GM21381 (cell line): Measurements from ENCODE around the gene RPRD1A.
"Not testable (repeated sequence)": the region's sequence is repeated elsewhere in the genome, so short reads cannot be mapped to it uniquely, and the experiment has no call there.

Source experiments
- ATAC-seq: cut with Tn5 transposase; IDR thresholded peaks from one replicate; pipeline ENCODE4 v1.9.1; 2021; ENCODE audit warnings: mild to moderate bottlenecking, moderate library complexity; ENCODE audit not compliant: unreplicated experiment

Gene RPRD1A, protein sequence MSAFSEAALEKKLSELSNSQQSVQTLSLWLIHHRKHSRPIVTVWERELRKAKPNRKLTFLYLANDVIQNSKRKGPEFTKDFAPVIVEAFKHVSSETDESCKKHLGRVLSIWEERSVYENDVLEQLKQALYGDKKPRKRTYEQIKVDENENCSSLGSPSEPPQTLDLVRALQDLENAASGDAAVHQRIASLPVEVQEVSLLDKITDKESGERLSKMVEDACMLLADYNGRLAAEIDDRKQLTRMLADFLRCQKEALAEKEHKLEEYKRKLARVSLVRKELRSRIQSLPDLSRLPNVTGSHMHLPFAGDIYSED

GRCh38 chr18:36067055-36067957 is at the start of gene RPRD1A:
Gene RPRD1A, minus strand, starts transcription at chr18:36067559. Its CDS starts 155 bp downstream, at chr18:36067404.
- peak; percentile 91 for ATAC-seq

- ATAC-seq: not testable (repeated sequence)
Observed at GRCh38 chr18:36116771-36117170, 49.4 kb upstream of the RPRD1A start.

GRCh38 chr18:36114738-36115137 is 47.4 kb upstream of the RPRD1A start:
- no peak for ATAC-seq

- ATAC-seq: no peak
Observed at GRCh38 chr18:36114251-36114650, 46.9 kb upstream of the RPRD1A start.

DNA sequence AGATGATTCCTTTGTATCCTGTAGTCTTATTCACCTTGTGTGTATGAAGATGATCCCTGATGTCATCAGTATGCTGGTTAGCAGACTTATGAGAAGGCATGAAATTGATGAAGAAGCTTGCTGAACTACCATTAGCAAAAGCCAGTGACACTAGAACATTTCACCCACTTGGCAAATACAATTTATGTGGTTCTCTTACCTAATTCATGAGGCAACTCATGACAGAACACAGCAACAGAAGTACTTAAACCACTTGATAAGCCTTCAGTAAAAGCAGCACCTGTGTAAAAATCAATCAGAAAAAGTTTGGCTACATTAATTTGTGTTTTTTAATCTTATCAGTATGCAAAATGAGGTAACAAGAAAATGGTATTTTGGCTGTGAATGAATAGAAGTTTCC is 44.9 kb upstream of the RPRD1A start:
- no peak for ATAC-seq

GRCh38 chr18:36109737-36110136 is 42.4 kb upstream of the RPRD1A start:
- no peak for ATAC-seq

- ATAC-seq: no peak
Observed at GRCh38 chr18:36108601-36109000, 41.2 kb upstream of the RPRD1A start.

DNA sequence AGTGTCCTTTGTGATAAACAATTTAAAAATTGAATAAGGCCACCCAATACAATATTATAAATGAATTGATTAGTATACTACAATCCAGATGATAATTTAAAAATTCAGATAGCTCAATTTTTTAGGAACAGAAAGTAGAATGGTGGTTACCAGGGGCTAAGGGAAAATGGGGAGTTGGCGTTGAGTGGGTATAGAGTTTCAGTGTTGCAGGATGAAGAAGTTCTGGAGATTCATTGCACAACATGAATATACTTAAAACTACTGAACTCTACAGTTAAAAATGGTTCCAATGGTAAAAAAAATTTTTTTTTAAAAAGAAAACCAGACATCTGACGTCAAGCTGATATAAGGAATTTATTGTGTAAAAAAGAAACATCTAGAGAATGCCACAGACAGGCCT is 40.8 kb upstream of the RPRD1A start:
- no peak for ATAC-seq

DNA sequence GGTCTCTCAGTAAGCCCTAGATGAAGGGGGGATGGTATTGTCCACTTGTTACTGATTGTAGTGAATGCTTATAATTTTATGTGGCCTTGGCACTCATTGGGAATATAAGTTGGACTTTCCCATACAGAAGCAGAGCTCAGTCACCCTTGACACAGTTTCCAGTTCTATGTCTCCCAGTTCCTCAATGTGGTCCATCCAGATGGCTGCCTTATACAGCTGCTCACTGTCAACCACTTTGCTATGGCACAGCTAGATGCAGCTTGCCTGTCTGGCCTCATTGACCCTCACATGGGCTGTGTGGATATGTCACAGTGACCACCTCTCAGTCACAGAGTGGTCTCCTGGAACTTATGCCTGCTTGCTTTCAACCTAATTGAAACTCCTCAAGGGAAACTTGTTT is 40.1 kb upstream of the RPRD1A start:
- ATAC-seq: no peak

DNA sequence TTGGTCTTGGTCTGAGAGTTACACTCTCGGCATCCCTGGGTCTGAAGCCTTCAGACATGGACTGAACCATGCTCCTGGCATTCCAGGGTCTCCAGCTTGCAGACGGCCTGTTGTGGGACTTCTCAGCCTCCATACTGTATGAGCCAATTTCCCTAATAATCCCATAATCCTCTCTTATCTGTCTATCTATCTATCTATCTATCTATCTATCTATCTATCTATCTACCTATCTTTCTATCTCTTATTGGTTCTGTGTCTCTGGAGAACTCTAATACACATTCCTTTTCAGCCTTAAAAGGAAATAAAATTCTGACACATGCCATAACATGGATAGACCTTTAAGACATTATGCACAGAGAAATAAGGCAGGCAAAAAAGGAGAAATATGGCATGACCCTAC is 37.4 kb upstream of the RPRD1A start:
- no peak for ATAC-seq

- no peak for ATAC-seq
Observed at GRCh38 chr18:36101943-36102342, 34.6 kb upstream of the RPRD1A start.

- ATAC-seq: no peak
Observed at GRCh38 chr18:36099311-36099710, 32.0 kb upstream of the RPRD1A start.

DNA sequence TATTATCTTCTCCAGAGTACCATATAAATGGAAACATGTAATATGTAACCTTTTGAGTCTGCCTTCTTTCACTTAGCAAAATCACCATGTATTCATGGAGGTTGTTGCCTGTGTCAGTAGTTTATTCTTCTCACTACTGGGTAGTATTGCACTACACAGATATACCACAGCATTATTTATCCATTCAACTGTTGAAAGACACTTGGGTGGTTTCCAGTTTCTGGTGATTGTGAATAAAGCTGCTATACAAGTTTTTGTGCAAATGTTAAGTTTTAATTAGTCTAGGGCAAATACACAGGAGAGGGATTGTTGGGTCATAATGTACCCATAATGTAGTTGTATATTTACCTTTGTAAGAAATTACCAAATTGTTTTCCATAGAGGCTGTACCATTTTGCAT is 29.6 kb upstream of the RPRD1A start:
- ATAC-seq: no peak

DNA sequence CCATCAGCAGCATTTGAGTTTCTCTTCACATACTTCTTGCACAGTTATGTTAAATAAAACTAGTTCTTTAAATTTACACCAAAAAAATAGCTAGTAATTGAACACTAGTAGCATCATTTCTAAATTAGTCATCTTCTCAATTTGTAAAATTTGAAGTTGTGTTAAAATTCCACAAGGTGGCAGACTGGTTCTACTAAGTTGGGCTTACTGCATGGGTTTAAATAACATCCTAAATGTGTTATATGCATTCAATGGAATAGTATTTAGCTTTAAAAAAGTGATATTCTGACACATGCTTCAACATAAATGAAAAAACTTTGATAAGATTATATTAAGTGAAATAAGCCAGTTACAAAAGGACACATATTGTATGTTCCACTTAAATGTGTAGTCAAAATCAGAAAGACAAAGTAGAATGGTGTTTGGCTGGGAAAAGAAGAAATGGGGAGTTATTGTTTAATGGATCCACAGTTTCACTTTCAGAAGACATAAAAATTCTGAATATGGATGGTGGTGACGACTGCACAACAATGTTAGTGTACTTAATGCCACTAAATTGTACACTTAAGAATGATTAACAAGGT is 28.7 kb upstream of the RPRD1A start:
- ATAC-seq: no peak

DNA sequence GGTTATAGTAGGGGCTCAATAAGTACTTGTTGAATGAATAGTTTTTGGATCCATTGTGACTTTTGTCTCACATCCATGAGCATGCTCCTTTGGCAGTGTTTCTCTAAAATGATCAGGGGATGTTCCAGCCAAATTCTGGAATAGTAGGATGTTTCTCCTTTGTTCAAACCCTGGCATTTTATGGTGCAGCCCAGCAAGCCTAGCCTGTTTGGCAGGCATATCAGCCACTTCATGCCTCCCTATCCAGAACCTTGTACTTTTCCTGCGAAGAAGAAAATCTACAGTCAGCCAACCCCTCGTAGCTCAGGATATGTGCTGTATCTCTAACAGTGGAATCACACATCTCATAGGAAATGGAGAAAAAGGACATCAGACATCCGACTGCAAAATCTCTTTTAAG is 27.1 kb upstream of the RPRD1A start:
- ATAC-seq: no peak

DNA sequence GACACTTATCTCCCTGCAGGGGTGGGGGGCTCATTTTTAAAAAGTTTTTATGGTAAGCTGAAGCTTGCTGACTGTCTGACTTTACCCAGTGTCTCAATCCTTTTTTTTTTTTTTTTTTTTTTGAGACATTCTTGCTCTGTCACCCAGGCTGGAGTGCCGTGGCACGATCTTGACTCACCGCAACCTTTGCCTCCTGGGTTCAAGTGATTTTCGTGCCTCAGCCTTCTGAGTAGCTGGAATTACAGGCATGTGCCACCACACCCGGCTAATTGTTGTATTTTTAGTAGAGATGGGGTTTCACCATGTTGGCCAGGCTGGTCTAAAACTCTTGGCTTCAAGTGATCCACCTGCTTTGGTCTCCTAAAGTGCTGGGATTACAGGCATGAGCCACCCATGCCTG is 24.8 kb upstream of the RPRD1A start:
- not testable (repeated sequence) for ATAC-seq

DNA sequence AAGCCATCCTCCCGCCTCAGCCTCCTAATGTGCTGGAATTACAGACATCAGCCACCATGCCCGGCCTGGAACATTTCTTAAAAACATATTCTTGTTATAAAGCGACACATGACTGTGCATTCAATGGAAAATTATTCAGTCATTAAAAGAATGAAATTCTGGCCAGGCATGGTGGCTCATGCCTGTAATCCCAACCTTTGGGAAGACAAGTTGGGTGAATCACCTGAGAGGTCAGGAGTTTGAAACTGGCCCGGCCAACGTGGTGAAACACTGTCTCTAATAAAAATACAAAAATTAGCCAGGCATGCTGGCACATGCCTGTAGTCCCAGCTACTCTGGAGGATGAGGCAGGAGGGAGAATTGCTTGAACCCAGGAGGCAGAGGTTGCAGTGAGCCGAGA is 21.6 kb upstream of the RPRD1A start:
- ATAC-seq: no peak

DNA sequence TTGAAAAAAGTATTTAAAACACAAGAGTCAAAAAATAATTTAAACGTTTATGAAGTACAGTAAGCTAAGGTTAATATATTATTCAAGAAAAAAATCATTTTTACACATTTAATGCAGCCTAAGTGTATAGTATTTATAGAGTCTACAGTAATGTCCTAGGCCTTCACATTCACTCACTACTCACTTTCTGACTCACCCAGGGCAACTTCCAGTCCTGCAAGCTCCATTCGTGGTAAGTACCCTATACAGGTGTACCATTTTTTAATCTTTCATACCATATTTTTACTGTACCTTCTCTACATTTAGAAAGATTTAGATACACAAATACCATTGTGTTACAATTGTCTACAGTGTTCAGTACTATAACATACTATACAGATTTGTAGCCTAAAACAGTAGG is 20.9 kb upstream of the RPRD1A start:
- no peak for ATAC-seq

GRCh38 chr18:36086186-36086585 is 18.8 kb upstream of the RPRD1A start:
- no peak for ATAC-seq

- ATAC-seq: no peak
Observed at GRCh38 chr18:36085195-36085594, 17.8 kb upstream of the RPRD1A start.

- ATAC-seq: no peak
Observed at GRCh38 chr18:36083729-36084128, 16.4 kb upstream of the RPRD1A start.

GRCh38 chr18:36081118-36081517 is 13.8 kb upstream of the RPRD1A start:
- not testable (repeated sequence) for ATAC-seq
